DMS79 (cell line): Measurements from ENCODE around the gene PGM5.
"Not testable (repeated sequence)": the region's sequence is repeated elsewhere in the genome, so short reads cannot be mapped to it uniquely, and the experiment has no call there.

ENCODE experiments used
- DNase-seq: peaks from one replicate; lab custom pipeline; 2025; lab: John Stamatoyannopoulos, UW

Gene PGM5

GRCh38 chr9:68377723-68378122 is 21.3 kb downstream of the PGM5 start:
- DNase-seq = not testable (repeated sequence)

GRCh38 chr9:68383894-68384293 is 27.5 kb downstream of the PGM5 start:
- not testable (repeated sequence) for DNase-seq

GRCh38 chr9:68389558-68389957 is 33.1 kb downstream of the PGM5 start:
- not testable (repeated sequence) for DNase-seq

GRCh38 chr9:68390737-68391136 is 34.3 kb downstream of the PGM5 start:
- not testable (repeated sequence) for DNase-seq

GRCh38 chr9:68396411-68397094 is 40.1 kb downstream of the PGM5 start:
- not testable (repeated sequence) for DNase-seq

- DNase-seq = not testable (repeated sequence)
Measured at GRCh38 chr9:68397095-68397423, 40.6 kb downstream of the PGM5 start.

GRCh38 chr9:68397796-68398195 is 41.4 kb downstream of the PGM5 start:
- not testable (repeated sequence) for DNase-seq

GRCh38 chr9:68398324-68398723 is 41.9 kb downstream of the PGM5 start:
- DNase-seq = not testable (repeated sequence)

- not testable (repeated sequence) for DNase-seq
Measured at GRCh38 chr9:68404421-68405185, 48.2 kb downstream of the PGM5 start.

- DNase-seq = not testable (repeated sequence)
Measured at GRCh38 chr9:68411865-68412264, 55.5 kb downstream of the PGM5 start.

GRCh38 chr9:68412754-68413153 is 56.3 kb downstream of the PGM5 start:
- DNase-seq = not testable (repeated sequence)

- not testable (repeated sequence) for DNase-seq
Measured at GRCh38 chr9:68415065-68415464, 58.7 kb downstream of the PGM5 start.

GRCh38 chr9:68416936-68417564 is 60.6 kb downstream of the PGM5 start:
- DNase-seq = no peak

- no peak for DNase-seq
Measured at GRCh38 chr9:68417762-68418161, 61.4 kb downstream of the PGM5 start.

- no peak for DNase-seq
Measured at GRCh38 chr9:68418259-68418845, 61.9 kb downstream of the PGM5 start.

GRCh38 chr9:68419901-68420300 is 63.5 kb downstream of the PGM5 start:
- DNase-seq = no peak

- DNase-seq = no peak
Measured at GRCh38 chr9:68426755-68427154, 70.3 kb downstream of the PGM5 start.

- DNase-seq = no peak
Measured at GRCh38 chr9:68427216-68427977, 71.0 kb downstream of the PGM5 start.

- no peak for DNase-seq
Measured at GRCh38 chr9:68428481-68428880, 72.1 kb downstream of the PGM5 start.

GRCh38 chr9:68429631-68430030 is 73.2 kb downstream of the PGM5 start:
- DNase-seq = no peak

GRCh38 chr9:68431307-68431706 is 74.9 kb downstream of the PGM5 start:
- DNase-seq = no peak
